DND-41 (cell line): Measurements from ENCODE around the gene DAPK3.

Experiments used
- ATAC-seq: fragments of 200-7000 bp; cut with Tn5 transposase; 3 replicates; pipeline ENCODE4 v1.9.1; 2021; ENCODE audit warnings: low read depth; ENCODE audit not compliant: insufficient read depth
- DNase-seq: peaks from one replicate; pipeline ENCODE4 v3.0.0-alpha.2; 2020
- H2AFZ ChIP-seq: 2 replicates; pipeline ENCODE4 v1.6.0; 2012; ENCODE audit warnings: low read depth, low read length
- H3K27ac ChIP-seq: 2 replicates; pipeline ENCODE4 v1.5.1; 2012; ENCODE audit warnings: low read length, inconsistent platforms
- H3K27me3 ChIP-seq: fragments of 200-600 bp; sonication (generic); 2 replicates; pipeline ENCODE4 v1.6.0; 2012; ENCODE audit warnings: low read length, mild to moderate bottlenecking, inconsistent platforms; ENCODE audit not compliant: insufficient read depth, poor library complexity
- H3K36me3 ChIP-seq: 2 replicates; pipeline ENCODE4 v1.5.1; 2012; ENCODE audit warnings: low read length, inconsistent platforms; ENCODE audit not compliant: insufficient read depth
- H3K4me1 ChIP-seq: 2 replicates; pipeline ENCODE4 v1.5.1; 2012; ENCODE audit warnings: mild to moderate bottlenecking, low read length; ENCODE audit not compliant: insufficient read depth
- H3K4me2 ChIP-seq: 2 replicates; pipeline ENCODE4 v1.6.0; 2012; ENCODE audit warnings: mild to moderate bottlenecking, moderate library complexity, low read length, inconsistent platforms; ENCODE audit not compliant: insufficient read depth
- H3K4me3 ChIP-seq, 2 experiments: fragments of 200-600 bp in 1 of 2; shearing (Covaris generic) in 1 of 2; 2 replicates each; pipeline ENCODE4 v1.5.1; 2012 to 2016; ENCODE audit warnings: inconsistent platforms in 2 of 2, low read length in 2 of 2, mild to moderate bottlenecking in 2 of 2, low read depth in 1 of 2, moderate library complexity in 1 of 2
- H3K79me2 ChIP-seq: 2 replicates; pipeline ENCODE4 v1.6.0; 2012; ENCODE audit warnings: low read length, inconsistent platforms; ENCODE audit not compliant: insufficient read depth
- H3K9ac ChIP-seq: 2 replicates; pipeline ENCODE4 v1.6.0; 2012; ENCODE audit warnings: low read depth, mild to moderate bottlenecking, inconsistent platforms, low read length, moderate library complexity
- H3K9me3 ChIP-seq: 2 replicates; pipeline ENCODE4 v1.5.1; 2012; ENCODE audit warnings: low read length, moderate library complexity, mild to moderate bottlenecking, inconsistent platforms; ENCODE audit not compliant: insufficient read depth, severe bottlenecking
- H4K20me1 ChIP-seq: 2 replicates; pipeline ENCODE4 v1.6.0; 2012; ENCODE audit warnings: low read length; ENCODE audit not compliant: insufficient read depth
- EZH2 ChIP-seq: IDR thresholded peaks from 3 replicates; pipeline ENCODE4 v1.6.1; 2012; ENCODE audit warnings: borderline replicate concordance, low read depth, mild to moderate bottlenecking, moderate library complexity, low read length, inconsistent platforms; ENCODE audit not compliant: severe bottlenecking
- TF ChIP-seq, protein P1 (sequence below): IDR thresholded peaks from 2 replicates; pipeline ENCODE4 v1.5.1; 2012; ENCODE audit warnings: borderline replicate concordance, low read length, moderate library complexity, mild to moderate bottlenecking; ENCODE audit not compliant: poor library complexity, severe bottlenecking; ENCODE audit errors: extremely low read depth

The DAPK3 gene

DNA sequence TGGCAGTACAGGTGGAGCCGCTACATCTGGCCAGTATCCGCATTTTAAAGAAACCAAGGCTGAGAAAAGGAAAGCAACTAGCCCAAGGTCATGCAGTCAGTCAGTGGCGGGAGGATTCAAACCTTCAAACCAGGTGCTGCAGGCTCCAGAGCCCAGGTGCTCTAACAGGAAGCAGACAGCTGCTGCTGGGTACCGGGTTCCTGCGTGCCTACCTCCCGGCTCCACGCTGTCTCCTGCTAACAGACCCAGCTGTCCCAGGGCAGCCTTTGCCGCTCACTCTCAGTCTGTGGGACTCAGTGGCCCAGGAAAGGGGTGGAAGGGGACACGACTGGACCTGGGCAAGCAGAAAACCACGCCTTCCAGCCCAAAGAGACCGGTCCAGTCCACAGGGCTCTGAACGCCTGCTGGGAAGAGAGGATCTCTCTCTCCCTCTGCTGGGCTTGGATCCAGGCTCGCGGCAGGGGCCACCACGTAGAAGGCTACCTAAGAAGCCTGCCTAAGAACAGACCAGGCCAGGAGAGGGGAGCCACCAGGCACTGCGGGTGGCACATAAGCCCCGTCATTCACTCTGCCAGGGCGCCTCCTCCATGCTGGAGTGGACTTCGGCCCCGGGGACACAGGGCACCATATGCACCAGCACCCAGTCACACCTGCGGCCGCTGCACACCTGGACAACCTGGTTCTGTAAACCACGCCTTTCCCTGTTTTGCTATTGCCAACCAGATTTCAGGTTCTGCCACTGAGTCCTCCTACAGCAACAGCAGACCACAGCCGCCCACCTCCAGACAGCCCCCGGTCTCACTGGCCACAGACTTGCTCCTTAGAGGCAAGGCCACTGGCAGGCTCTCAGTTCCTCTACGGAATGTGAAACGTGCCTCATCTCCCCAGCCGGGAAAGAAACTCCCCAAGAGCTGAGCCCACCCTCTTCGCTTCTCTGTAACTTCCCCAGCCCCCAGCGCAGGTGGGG lies 4.6 kb downstream of the DAPK3 start:
- TF ChIP-seq, protein P1, sequence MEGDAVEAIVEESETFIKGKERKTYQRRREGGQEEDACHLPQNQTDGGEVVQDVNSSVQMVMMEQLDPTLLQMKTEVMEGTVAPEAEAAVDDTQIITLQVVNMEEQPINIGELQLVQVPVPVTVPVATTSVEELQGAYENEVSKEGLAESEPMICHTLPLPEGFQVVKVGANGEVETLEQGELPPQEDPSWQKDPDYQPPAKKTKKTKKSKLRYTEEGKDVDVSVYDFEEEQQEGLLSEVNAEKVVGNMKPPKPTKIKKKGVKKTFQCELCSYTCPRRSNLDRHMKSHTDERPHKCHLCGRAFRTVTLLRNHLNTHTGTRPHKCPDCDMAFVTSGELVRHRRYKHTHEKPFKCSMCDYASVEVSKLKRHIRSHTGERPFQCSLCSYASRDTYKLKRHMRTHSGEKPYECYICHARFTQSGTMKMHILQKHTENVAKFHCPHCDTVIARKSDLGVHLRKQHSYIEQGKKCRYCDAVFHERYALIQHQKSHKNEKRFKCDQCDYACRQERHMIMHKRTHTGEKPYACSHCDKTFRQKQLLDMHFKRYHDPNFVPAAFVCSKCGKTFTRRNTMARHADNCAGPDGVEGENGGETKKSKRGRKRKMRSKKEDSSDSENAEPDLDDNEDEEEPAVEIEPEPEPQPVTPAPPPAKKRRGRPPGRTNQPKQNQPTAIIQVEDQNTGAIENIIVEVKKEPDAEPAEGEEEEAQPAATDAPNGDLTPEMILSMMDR = no peak
- no peak for TF ChIP-seq EZH2
- Histone ChIP-seq H3K27ac (no peak overlapping the region), H2AFZ (no peak overlapping the region), H3K4me3 (no peak overlapping the region), H3K27me3 (no peaks in the 10 kb centered on the region), H3K9ac (no peak overlapping the region), H3K9me3 (no peaks in the 10 kb centered on the region), H3K4me1 (peaks cover 23% of the 10 kb centered on the region), H4K20me1 (peaks cover 37% of the 10 kb centered on the region), H3K36me3 (peaks cover 68% of the 10 kb centered on the region), H3K4me2 (no peak overlapping the region), H3K79me2 (peaks cover 44% of the 10 kb centered on the region)
- ATAC-seq (no peak), DNase-seq (no peak)

DNA sequence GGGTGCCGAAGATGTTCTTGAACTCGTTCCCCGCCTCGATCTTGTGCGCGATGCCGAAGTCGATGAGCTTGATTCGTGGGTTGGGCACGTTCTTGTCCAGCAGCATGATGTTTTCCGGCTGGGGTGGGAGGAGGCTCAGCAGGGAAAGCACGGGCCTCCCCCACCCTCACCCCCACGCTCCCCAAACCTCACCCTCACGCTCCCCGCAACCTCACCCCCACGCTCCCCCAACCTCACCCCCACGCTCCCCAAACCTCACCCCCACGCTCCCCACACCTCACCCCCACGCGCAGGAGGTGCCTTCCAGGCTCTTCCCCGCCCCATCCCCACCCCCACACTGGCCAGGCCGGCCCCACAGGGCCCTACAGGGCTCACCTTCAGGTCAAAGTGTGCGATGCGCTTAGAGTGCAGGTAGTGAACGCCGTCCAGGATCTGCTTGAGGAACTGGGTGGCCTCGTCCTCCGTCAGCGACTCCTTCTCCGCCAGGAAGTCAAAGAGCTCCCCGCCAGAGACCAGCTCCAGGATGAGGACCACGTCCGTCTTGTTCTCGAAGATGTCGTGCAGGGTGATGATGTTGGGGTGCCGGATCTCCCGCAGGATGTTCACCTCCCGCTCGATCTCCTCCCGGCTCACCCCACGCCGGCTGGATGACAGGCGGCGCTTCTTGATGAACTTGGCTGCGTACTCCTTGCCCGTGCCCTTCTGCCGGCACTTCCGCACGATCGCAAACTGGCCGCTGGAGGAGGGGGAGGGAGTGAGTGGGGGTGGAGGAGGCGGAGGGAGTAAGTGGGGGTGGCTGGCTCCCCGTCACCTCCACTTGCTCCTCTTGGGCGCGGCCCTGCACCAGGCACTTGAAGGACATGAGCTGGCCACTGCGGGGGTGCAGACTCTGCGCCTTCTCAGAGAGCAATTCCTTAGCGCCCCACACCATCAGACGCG lies 6.4 kb downstream of the DAPK3 start:
- no peaks in the 10 kb centered on the region for H3K9me3 ChIP-seq
- peaks cover 26% of the 10 kb centered on the region for H4K20me1 ChIP-seq
- no peak overlapping the region for H3K4me2 ChIP-seq
- ATAC-seq (no peak), DNase-seq (no peak)
- peaks cover 77% of the 10 kb centered on the region for H3K36me3 ChIP-seq
- peaks cover 11% of the 10 kb centered on the region for H3K4me1 ChIP-seq
- H3K79me2 ChIP-seq = peaks cover 31% of the 10 kb centered on the region
- no peak overlapping the region for H2AFZ ChIP-seq
- H3K9ac ChIP-seq = no peak overlapping the region
- TF ChIP-seq EZH2 = no peak
- TF ChIP-seq, protein P1 = no peak
- no peak overlapping the region for H3K27ac ChIP-seq
- H3K27me3 ChIP-seq = no peaks in the 10 kb centered on the region
- no peak overlapping the region for H3K4me3 ChIP-seq

DNA sequence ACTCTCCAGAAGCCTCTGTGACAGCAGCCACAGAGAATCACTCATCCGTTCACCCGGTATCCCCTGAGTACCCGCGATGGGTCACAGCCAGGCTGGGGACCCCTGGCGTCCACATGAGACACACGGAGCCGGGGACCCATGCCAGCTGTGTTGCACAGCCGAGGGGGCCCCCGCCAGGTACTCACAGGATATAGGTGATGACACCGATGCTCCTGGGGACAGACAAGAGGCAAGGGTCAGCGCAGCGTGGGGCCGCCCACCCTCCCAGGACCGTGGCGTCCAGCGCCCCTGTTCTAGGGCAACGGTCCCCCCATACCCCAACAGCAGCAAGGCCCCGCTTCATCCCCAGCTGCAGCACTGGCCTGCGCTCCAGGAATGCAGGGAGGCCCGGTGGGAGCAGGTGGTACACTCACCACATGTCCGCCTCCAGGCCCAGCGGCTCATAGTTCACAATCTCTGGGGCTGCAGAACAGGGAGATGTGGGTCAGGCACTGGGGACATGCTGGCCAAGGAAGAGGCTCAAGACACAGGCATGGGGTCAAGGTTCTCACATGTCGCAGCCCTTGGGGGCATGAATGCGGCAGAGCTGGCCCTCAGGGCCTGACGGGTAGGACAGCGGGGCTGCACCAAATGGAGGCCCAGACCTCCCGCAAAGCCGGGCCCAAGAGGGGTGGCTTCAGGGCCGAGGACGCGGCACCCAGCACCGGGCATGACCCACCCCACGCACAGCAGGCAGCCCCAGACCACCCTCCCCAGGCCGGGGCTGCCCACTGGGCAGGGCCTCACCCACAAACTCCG lies 7.2 kb downstream of the DAPK3 start:
- no peak for DNase-seq

More for the DNA sequence above, 7.2 kb downstream of the DAPK3 start:
- no peak overlapping the region for H3K4me3 ChIP-seq
- TF ChIP-seq, protein P1 = no peak
- no peak for TF ChIP-seq EZH2
- H4K20me1 ChIP-seq = peaks cover 18% of the 10 kb centered on the region
- H2AFZ ChIP-seq = no peak overlapping the region
- no peaks in the 10 kb centered on the region for H3K9me3 ChIP-seq
- no peak overlapping the region for H3K9ac ChIP-seq
- peaks cover 22% of the 10 kb centered on the region for H3K79me2 ChIP-seq
- peaks cover 2% of the 10 kb centered on the region for H3K4me1 ChIP-seq
- no peak overlapping the region for H3K27ac ChIP-seq
- H3K36me3 ChIP-seq = peaks cover 75% of the 10 kb centered on the region
- H3K4me2 ChIP-seq = no peak overlapping the region
- no peak for ATAC-seq
- H3K27me3 ChIP-seq = no peaks in the 10 kb centered on the region
